ENCODE measurements around the gene SLC1A7. TPM values are rescaled to one million over a fixed set of nuclear protein-coding genes. Genes with fewer than 3 reads are reported as not detected.

The SLC1A7 gene
- total and polyA plus RNA-seq, 2 donors (not counting 1 experiment from before 2014, with no cell fraction given): 0.10 TPM; not detected in 1

DNA sequence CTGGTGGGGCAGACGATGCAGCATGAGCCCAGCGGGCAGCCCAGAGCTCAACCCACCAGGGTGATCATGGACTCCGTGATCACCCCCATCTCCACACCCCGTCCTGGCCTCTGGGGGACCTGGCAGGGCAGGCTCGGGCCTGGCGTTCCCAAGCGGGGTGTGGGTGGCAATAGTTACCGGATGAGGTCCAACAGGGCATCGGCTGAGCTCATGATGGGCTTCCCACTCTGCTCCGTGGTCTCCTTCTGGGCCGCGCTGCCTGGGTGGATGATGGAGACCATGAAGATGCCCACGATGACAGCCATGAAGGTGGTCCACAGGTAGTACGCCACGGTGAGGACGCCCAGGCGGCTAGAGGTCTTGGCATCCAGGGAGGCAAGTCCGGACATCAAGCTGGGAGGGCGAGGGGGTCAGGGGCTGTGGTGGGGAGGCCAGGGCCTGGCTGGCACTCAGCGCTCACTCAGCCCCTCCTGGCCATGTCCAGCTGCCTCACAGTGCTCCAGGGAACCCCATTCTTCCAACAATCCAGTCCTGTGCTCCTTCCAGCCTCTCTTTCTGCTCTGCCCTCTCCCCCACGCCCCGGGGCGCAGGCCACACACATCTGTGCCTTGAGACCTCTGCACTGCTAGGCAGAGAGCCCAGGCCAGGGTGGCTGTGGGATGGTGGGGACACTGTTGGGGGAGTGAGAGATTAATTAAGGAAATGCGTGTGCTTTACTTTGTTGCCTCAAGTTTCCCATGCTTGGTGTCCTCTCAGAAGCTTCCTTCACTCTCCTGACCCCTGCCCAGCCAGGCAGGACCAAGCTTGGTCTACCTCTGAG is 27.6 kb downstream of the SLC1A7 start:
- ChIA-PET POLR2A (no interaction called here), CTCF (no interaction called here)
- H3K27me3 Mint-ChIP-seq: peaks cover 14% of the 10 kb centered on the region
- no peak overlapping the region for H3K4me2 ChIP-seq (replicated peaks; ENCODE audit: low read depth, low read length, poor library complexity, severe bottlenecking)
- H4K20me1 ChIP-seq (ENCODE audit: control insufficient read depth, insufficient read depth, low read length, poor library complexity, severe bottlenecking): no peaks in the 10 kb centered on the region
- H2AFZ ChIP-seq (ENCODE audit: insufficient read depth, low read depth, low read length, poor library complexity, severe bottlenecking): no peak overlapping the region
- no peaks in the 10 kb centered on the region for H3K79me2 ChIP-seq (ENCODE audit: control insufficient read depth, insufficient read depth, low read length)
- no peak for ATAC-seq (ENCODE audit: low read depth)
- H3K9me3 Mint-ChIP-seq (ENCODE audit: insufficient read depth): no peaks in the 10 kb centered on the region
- H3K27me3 ChIP-seq (replicated peaks in 1 of 4; ENCODE audit: control extremely low read depth in 1 of 4, control insufficient read depth in 3 of 4, insufficient read depth in 4 of 4, low read length in 3 of 4): peaks cover 0 to 3% (median 0%) of the 10 kb centered on the region in 4 experiments
- H3K36me3 ChIP-seq (replicated peaks in 1 of 2; ENCODE audit: control extremely low read depth in 1 of 2, control insufficient read depth in 1 of 2, extremely low read depth in 1 of 2, insufficient read depth in 2 of 2, low read length in 1 of 2): no peaks in the 10 kb centered on the region
- no peak overlapping the region for H3K27ac Mint-ChIP-seq
- 95% methylated on average over 20 of the region's 24 CpGs for WGBS (ENCODE audit: insufficient coverage)
- H3K4me1 Mint-ChIP-seq: no peaks in the 10 kb centered on the region
- no peak overlapping the region for H3K4me3 ChIP-seq (ENCODE audit: control extremely low read depth in 1 of 5, extremely low read depth in 1 of 5, insufficient read depth in 1 of 5, low read depth in 2 of 5, low read length in 4 of 5)
- peaks cover 0 to 4% (median 0%) of the 10 kb centered on the region in 3 donors for H3K9me3 ChIP-seq (ENCODE audit: control extremely low read depth in 1 of 3, control insufficient read depth in 2 of 3, insufficient read depth in 1 of 3, low read length in 2 of 3)
- no peak overlapping the region for H3K9ac ChIP-seq (ENCODE audit: low read length)
- H3K4me3 Mint-ChIP-seq: no peak overlapping the region
- DNase-seq: no peak
- H3K4me1 ChIP-seq (ENCODE audit: control insufficient read depth in 2 of 2, insufficient read depth in 2 of 2, low read length in 2 of 2): no peaks in the 10 kb centered on the region
- TF ChIP-seq EZH2 (IDR thresholded peaks at IDR 0.05; ENCODE audit: borderline replicate concordance, insufficient read depth, low read depth, low read length, poor library complexity, severe bottlenecking): no peak
- TF ChIP-seq, protein P1, sequence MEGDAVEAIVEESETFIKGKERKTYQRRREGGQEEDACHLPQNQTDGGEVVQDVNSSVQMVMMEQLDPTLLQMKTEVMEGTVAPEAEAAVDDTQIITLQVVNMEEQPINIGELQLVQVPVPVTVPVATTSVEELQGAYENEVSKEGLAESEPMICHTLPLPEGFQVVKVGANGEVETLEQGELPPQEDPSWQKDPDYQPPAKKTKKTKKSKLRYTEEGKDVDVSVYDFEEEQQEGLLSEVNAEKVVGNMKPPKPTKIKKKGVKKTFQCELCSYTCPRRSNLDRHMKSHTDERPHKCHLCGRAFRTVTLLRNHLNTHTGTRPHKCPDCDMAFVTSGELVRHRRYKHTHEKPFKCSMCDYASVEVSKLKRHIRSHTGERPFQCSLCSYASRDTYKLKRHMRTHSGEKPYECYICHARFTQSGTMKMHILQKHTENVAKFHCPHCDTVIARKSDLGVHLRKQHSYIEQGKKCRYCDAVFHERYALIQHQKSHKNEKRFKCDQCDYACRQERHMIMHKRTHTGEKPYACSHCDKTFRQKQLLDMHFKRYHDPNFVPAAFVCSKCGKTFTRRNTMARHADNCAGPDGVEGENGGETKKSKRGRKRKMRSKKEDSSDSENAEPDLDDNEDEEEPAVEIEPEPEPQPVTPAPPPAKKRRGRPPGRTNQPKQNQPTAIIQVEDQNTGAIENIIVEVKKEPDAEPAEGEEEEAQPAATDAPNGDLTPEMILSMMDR (IDR thresholded peaks at IDR 0.05): no peak
- no peak overlapping the region for H3K27ac ChIP-seq (ENCODE audit: low read length in 2 of 2)
- intact Hi-C loops (cut with micrococcal nuclease): no loop called here

DNA sequence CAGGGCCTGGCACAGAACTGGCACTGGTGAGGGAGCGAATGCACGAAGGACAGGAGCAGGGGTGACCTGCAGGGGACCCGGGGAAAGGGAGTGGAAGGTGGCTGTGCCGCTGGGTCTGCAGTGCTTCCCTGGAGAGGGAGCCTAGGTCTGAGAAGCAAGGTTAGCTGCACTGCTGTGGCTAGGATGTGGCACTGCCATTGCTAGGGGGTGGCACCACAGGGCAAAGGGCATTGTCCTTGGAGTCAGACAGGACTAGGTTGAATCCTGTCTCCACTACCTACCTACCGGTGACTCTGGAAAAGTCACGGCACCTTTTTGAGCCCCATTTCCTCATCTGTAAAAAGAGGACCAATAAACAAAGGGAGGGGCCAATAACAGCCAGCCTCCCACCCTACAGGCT is 28.3 kb downstream of the SLC1A7 start:
- no peaks in the 10 kb centered on the region for H3K36me3 ChIP-seq (replicated peaks in 1 of 2; ENCODE audit: control extremely low read depth in 1 of 2, control insufficient read depth in 1 of 2, extremely low read depth in 1 of 2, insufficient read depth in 2 of 2, low read length in 1 of 2)
- peaks cover 14% of the 10 kb centered on the region for H3K27me3 Mint-ChIP-seq
- H3K4me3 Mint-ChIP-seq: no peak overlapping the region
- no peak for ATAC-seq (ENCODE audit: low read depth)
- no peaks in the 10 kb centered on the region for H3K4me1 Mint-ChIP-seq
- WGBS (ENCODE audit: insufficient coverage): 97% methylated on average over 6 of the region's 6 CpGs
- no peaks in the 10 kb centered on the region for H3K4me1 ChIP-seq (ENCODE audit: control insufficient read depth in 2 of 2, insufficient read depth in 2 of 2, low read length in 2 of 2)
- no peak overlapping the region for H3K27ac ChIP-seq (ENCODE audit: low read length in 2 of 2)
- H3K9me3 ChIP-seq (ENCODE audit: control extremely low read depth in 1 of 3, control insufficient read depth in 2 of 3, insufficient read depth in 1 of 3, low read length in 2 of 3): peaks cover 0 to 4% (median 0%) of the 10 kb centered on the region in 3 donors
- ChIA-PET POLR2A (no interaction called here), CTCF (no interaction called here)
- H3K79me2 ChIP-seq (ENCODE audit: control insufficient read depth, insufficient read depth, low read length): no peaks in the 10 kb centered on the region
- H3K27ac Mint-ChIP-seq: no peak overlapping the region
- TF ChIP-seq EZH2 (IDR thresholded peaks at IDR 0.05; ENCODE audit: borderline replicate concordance, insufficient read depth, low read depth, low read length, poor library complexity, severe bottlenecking): no peak
- TF ChIP-seq, protein P1 (IDR thresholded peaks at IDR 0.05): no peak
- no peaks in the 10 kb centered on the region for H3K9me3 Mint-ChIP-seq (ENCODE audit: insufficient read depth)
- peaks cover 0 to 3% (median 0%) of the 10 kb centered on the region in 4 experiments for H3K27me3 ChIP-seq (replicated peaks in 1 of 4; ENCODE audit: control extremely low read depth in 1 of 4, control insufficient read depth in 3 of 4, insufficient read depth in 4 of 4, low read length in 3 of 4)
- no peak for DNase-seq
- no peaks in the 10 kb centered on the region for H4K20me1 ChIP-seq (ENCODE audit: control insufficient read depth, insufficient read depth, low read length, poor library complexity, severe bottlenecking)
- no peak overlapping the region for H3K4me2 ChIP-seq (replicated peaks; ENCODE audit: low read depth, low read length, poor library complexity, severe bottlenecking)
- no peak overlapping the region for H2AFZ ChIP-seq (ENCODE audit: insufficient read depth, low read depth, low read length, poor library complexity, severe bottlenecking)
- intact Hi-C loops (cut with micrococcal nuclease): no loop called here
- H3K4me3 ChIP-seq (ENCODE audit: control extremely low read depth in 1 of 5, extremely low read depth in 1 of 5, insufficient read depth in 1 of 5, low read depth in 2 of 5, low read length in 4 of 5): no peak overlapping the region
- no peak overlapping the region for H3K9ac ChIP-seq (ENCODE audit: low read length)
